Endothelial cell of umbilical vein (primary cell): Measurements from ENCODE around the gene TCERG1L. TPM values are rescaled to one million over a fixed set of nuclear protein-coding genes. Genes with fewer than 3 reads are reported as not detected.

Experiments used
- BruUV-seq: library from RNA; stranded (reverse); fragments of 400-500 nt; replicated peaks from 2 replicates; lab custom pipeline; 2021; lab: Mats Ljungman, UMichigan
- CTCF ChIA-PET: fragments of 300-600, 350-600 bp; sonication (Branson Sonifier 250); formaldehyde crosslinking; loops from one replicate; lab custom pipeline; 2021; ENCODE audit warnings: antibody characterized with exemption, inconsistent platforms; lab: Charles Lee
- POLR2A ChIA-PET: fragments of 300-600, 350-600 bp; sonication (Branson Sonifier 250); formaldehyde crosslinking; loops from one replicate; lab custom pipeline; 2021; ENCODE audit warnings: antibody characterized with exemption, inconsistent platforms; lab: Charles Lee
- DNase-seq: peaks from one replicate; pipeline ENCODE4 v3.0.0-alpha.2; 2011; ENCODE audit warnings: low read depth, low spot score
- FAIRE-seq: peaks from 2 replicates; lab custom pipeline; 2011; peaks lifted over from hg19 to GRCh38; lab: Jason Lieb, UNC
- H2AFZ ChIP-seq: 2 replicates; pipeline ENCODE4 v1.6.0; 2012; ENCODE audit warnings: low read depth, low read length, control low read depth, inconsistent platforms
- H3K27ac ChIP-seq: 2 replicates; pipeline ENCODE4 v1.5.1; 2011; ENCODE audit warnings: low read depth, mild to moderate bottlenecking, control low read depth, low read length, moderate library complexity; ENCODE audit not compliant: insufficient read depth
- H3K27me3 ChIP-seq, 2 experiments: 2 replicates each; pipeline versions ENCODE4 v1.6.0 to v1.6.1; 2011; ENCODE audit warnings: low read length in 2 of 2, mixed read lengths in 1 of 2; ENCODE audit not compliant: control insufficient read depth in 2 of 2, insufficient read depth in 2 of 2
- H3K36me3 ChIP-seq, 2 experiments: 2 replicates in 1 of 2; 3 replicates in 1 of 2; pipeline ENCODE4 v1.5.1; 2011; ENCODE audit warnings: low read length in 2 of 2, mild to moderate bottlenecking in 1 of 2, moderate library complexity in 1 of 2; ENCODE audit not compliant: control insufficient read depth in 2 of 2, insufficient read depth in 2 of 2; ENCODE audit errors: extremely low read depth in 1 of 2
- H3K4me1 ChIP-seq: 3 replicates; pipeline ENCODE4 v1.5.1; 2011; ENCODE audit warnings: mild to moderate bottlenecking, low read length; ENCODE audit not compliant: control insufficient read depth, insufficient read depth; ENCODE audit errors: extremely low read depth
- H3K4me2 ChIP-seq: 2 replicates; pipeline ENCODE4 v1.6.1; 2011; ENCODE audit warnings: low read length, control low read depth, mixed read lengths; ENCODE audit not compliant: insufficient read depth
- H3K4me3 ChIP-seq, 3 experiments: fragments of 200-600 bp in 1 of 3; sonication (generic), shearing (Covaris generic) in 1 of 3; replicated peaks in 1 of 3; 2 replicates each; pipeline ENCODE4 v1.5.1; 2011 to 2016; ENCODE audit warnings: control low read depth in 3 of 3, low read length in 3 of 3, mild to moderate bottlenecking in 2 of 3, inconsistent platforms in 1 of 3, low read depth in 1 of 3, moderate library complexity in 1 of 3; ENCODE audit not compliant: insufficient read depth in 1 of 3
- H3K79me2 ChIP-seq: 2 replicates; pipeline ENCODE4 v1.6.0; 2012; ENCODE audit warnings: low read length, inconsistent platforms; ENCODE audit not compliant: control insufficient read depth, insufficient read depth
- H3K9ac ChIP-seq: replicated peaks from 2 replicates; pipeline ENCODE3; 2011; ENCODE audit warnings: low read length, control low read depth; ENCODE audit not compliant: insufficient read depth; ENCODE audit errors: extremely low read depth
- H3K9me1 ChIP-seq: replicated peaks from 3 replicates; pipeline ENCODE4 v1.6.0; 2011; ENCODE audit warnings: mild to moderate bottlenecking, low read length; ENCODE audit not compliant: control insufficient read depth, insufficient read depth; ENCODE audit errors: extremely low read depth
- H3K9me3 ChIP-seq: replicated peaks from 2 replicates; pipeline ENCODE4 v1.5.1; 2012; ENCODE audit warnings: low read length, inconsistent platforms; ENCODE audit not compliant: control insufficient read depth, insufficient read depth
- H4K20me1 ChIP-seq: replicated peaks from 2 replicates; pipeline ENCODE3; 2011; ENCODE audit warnings: mild to moderate bottlenecking, low read length; ENCODE audit not compliant: control insufficient read depth, insufficient read depth; ENCODE audit errors: extremely low read depth
- CTCF ChIP-seq, 2 donors: IDR thresholded peaks; 1 replicate in 1 of 2; 2 replicates in 1 of 2; pipeline ENCODE4 v1.5.1; 2011; ENCODE audit warnings: low read length in 2 of 2, mild to moderate bottlenecking in 2 of 2, moderate library complexity in 2 of 2, control low read depth in 1 of 2, inconsistent platforms in 1 of 2, low read depth in 1 of 2; ENCODE audit not compliant: insufficient read depth in 1 of 2; ENCODE audit errors: extremely low read depth in 1 of 2
- EZH2 ChIP-seq: IDR thresholded peaks from 2 replicates; pipeline ENCODE4 v1.6.1; 2012; ENCODE audit warnings: borderline replicate concordance, low read depth, mild to moderate bottlenecking, moderate library complexity, low read length, inconsistent platforms; ENCODE audit not compliant: severe bottlenecking
- FOS ChIP-seq: IDR thresholded peaks from 2 replicates; pipeline ENCODE4 v1.6.1; 2011; ENCODE audit warnings: mild to moderate bottlenecking, low read length, moderate library complexity, borderline replicate concordance; ENCODE audit not compliant: insufficient read depth
- GATA2 ChIP-seq: IDR thresholded peaks from 2 replicates; pipeline ENCODE4 v1.7.0; 2011; ENCODE audit warnings: low read depth, mild to moderate bottlenecking, moderate library complexity, mixed read lengths, low read length; ENCODE audit not compliant: insufficient read length, insufficient read depth
- JUN ChIP-seq: IDR thresholded peaks from 2 replicates; pipeline ENCODE4 v1.6.1; 2011; ENCODE audit warnings: borderline replicate concordance, low read depth; ENCODE audit not compliant: insufficient read length, insufficient read depth
- MAX ChIP-seq: IDR thresholded peaks from 2 replicates; pipeline ENCODE4 v1.6.1; 2011; ENCODE audit not compliant: insufficient read depth, insufficient read length
- MYC ChIP-seq: IDR thresholded peaks from one replicate; pipeline ENCODE4 v1.6.1; 2011; ENCODE audit warnings: mild to moderate bottlenecking, low read depth, low read length
- POLR2A ChIP-seq: IDR thresholded peaks from 2 replicates; pipeline ENCODE4 v1.6.1; 2012; ENCODE audit warnings: low read depth, mild to moderate bottlenecking, control low read depth, low read length
- POLR2AphosphoS5 ChIP-seq: IDR thresholded peaks from 2 replicates; pipeline ENCODE4 v1.6.1; 2012; ENCODE audit warnings: low read depth, mild to moderate bottlenecking, control low read depth, low read length, moderate library complexity; ENCODE audit not compliant: insufficient read depth
- dilution Hi-C: fragments of 300-500 bp; cut with MboI; formaldehyde crosslinking; loops from one replicate; pipeline ENCODE4 v1.15.0; 2019; ENCODE audit warnings: low sequenced_read_pairs; ENCODE audit not compliant: extremely low pct_ligation_motif_present
- intact Hi-C: fragments of 100-400 bp; cut with micrococcal nuclease; formaldehyde crosslinking; loops from one replicate; pipeline ENCODE4 v1.10.0; 2022
- polyA plus RNA-seq, 4 experiments: library from polyadenylated mRNA; depleted of rRNA in 3 of 4; stranded (reverse) in 3 of 4; unstranded in 1 of 4; fragments of >200 nt; gene quantifications; 2 replicates each; pipeline versions ENCODE4 v1.2.1 to v1.2.3, GENCODE V29; 2011 to 2012; ENCODE audit warnings: missing spikeins in 1 of 4
- total RNA-seq: library from RNA; stranded (reverse); gene quantifications from 2 replicates; pipeline ENCODE4 v1.2.3, GENCODE V29; 2021

Gene TCERG1L
- total and polyA plus RNA-seq, 2 donors (not counting 3 experiments of a cell fraction or from before 2014, with no cell fraction given) = not detected

DNA sequence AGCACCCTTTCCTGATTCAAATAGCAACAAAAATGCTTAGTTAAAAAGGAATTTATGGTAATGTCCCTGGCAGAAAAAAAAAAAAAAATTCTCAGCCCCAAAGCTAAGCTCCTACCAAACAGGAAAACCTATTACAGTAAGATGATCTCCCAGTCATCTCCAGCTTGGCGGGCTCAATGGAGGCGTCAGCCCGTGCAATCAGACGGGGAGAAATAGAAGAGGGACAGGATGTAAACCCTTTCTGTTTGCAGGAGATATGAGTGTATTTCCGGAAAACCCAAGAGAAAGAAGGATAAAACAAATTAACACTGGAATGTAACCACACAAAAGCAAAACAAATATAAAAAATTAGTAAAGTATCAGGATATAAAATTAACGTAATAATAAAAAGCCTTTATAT lies 242.8 kb downstream of the TCERG1L start:
- Histone ChIP-seq H3K9ac (no peak overlapping the region), H4K20me1 (no peaks in the 10 kb centered on the region), H2AFZ (no peak overlapping the region), H3K27me3 (no peaks in the 10 kb centered on the region), H3K36me3 (no peaks in the 10 kb centered on the region), H3K27ac (no peak overlapping the region), H3K9me3 (peaks cover 6% of the 10 kb centered on the region), H3K4me2 (no peak overlapping the region), H3K79me2 (no peaks in the 10 kb centered on the region), H3K4me3 (no peak overlapping the region), H3K4me1 (no peaks in the 10 kb centered on the region), H3K9me1 (no peaks in the 10 kb centered on the region)
- TF ChIP-seq GATA2 = no peak
- TF ChIP-seq MAX = no peak
- no peak for TF ChIP-seq EZH2
- no peak for TF ChIP-seq MYC
- no peak for TF ChIP-seq CTCF (IDR thresholded peaks at IDR 0.05; ENCODE audit: extremely low read depth in 1 of 2, insufficient read depth in 1 of 2, low read depth in 1 of 2, low read length in 2 of 2)
- no peak for TF ChIP-seq POLR2A
- no peak for TF ChIP-seq FOS
- TF ChIP-seq JUN = no peak
- no peak for TF ChIP-seq POLR2AphosphoS5
- BruUV-seq = no TSS peak
- ChIA-PET CTCF (no interaction called here), POLR2A (no interaction called here)
- DNase-seq = no peak
- intact Hi-C loops = no loop called here
- no peak for FAIRE-seq
- dilution Hi-C loops = no loop called here
